Left ventricle myocardium superior (tissue), 1 donor: Measurements from ENCODE around the gene ST6GALNAC5. TPM values are rescaled to one million over a fixed set of nuclear protein-coding genes. Genes with fewer than 3 reads are reported as not detected.

ENCODE experiments used
- ATAC-seq: fragments of 200-7000 bp; cut with Tn5 transposase; one replicate; pipeline ENCODE4 v1.9.1; 2020; ENCODE audit warnings: mild to moderate bottlenecking, moderate library complexity
- DNase-seq: peaks from one replicate; pipeline ENCODE4 v3.0.0-alpha.2; 2020
- intact Hi-C: fragments of 100-400 bp; cut with micrococcal nuclease; formaldehyde crosslinking; loops from one replicate; pipeline ENCODE4 v1.11.0; 2022
- microRNA-seq: library from miRNA; unstranded; fragments of <30 nt; microRNA quantifications from one replicate; pipeline ENCODE4 v1.2.0, GENCODE V29; 2020; ENCODE audit warnings: borderline number of aligned reads
- total RNA-seq: library from RNA; stranded (reverse); fragmentation: NEBNext Ultra II Directional; extraction: Animal tissue kit (Norgen Biotek cat#: 25700); gene quantifications from one replicate; pipeline ENCODE4 v1.2.1, GENCODE V29; 2021
- donor health status: DM: no; HTN: yes; CAD: no; lungs with severe emphysema.

ST6GALNAC5 gene
- total RNA-seq, 1 donor from 2014 or later: 0.62 TPM

DNA sequence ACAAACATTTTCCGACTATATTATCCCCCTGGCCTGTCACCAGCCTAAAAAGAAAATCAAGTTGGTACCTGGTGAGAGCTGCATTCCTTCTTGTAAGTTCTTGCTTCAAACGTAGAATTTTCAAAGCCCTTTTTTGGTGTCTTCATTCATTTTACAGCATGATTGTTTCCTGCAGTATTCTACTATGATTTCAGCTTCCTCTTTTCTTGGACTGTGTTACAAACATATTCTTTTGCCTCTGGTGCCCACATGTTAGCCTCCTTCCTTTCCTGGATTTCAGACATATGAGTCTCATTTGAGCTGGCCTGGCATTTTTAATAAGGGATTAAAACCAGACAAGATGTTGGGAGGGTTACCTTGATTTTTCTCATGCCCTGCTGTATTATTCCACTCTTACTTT, 209.5 kb downstream of the ST6GALNAC5 start:
- intact Hi-C loops: no loop called here
- DNase-seq (no peak), ATAC-seq (no peak)

DNA sequence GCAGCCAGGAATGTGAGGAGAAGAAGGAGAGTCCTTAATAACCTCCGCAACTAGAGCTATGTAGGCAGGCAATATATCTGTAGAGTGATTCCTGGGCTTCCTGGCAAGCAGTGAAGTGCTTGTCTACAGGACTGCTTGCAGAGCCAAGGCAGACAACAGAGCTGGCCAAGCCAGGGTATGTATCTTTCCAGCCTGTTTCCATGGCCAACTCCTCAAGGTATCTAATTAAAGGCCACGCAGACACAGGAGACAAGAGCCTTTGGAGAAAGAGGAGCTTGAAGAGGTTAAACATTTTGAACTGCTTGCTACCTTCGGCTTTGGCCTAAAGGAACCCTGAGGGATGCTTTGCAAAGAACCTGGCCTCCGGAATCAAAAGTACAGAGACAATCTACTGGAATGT, 214.6 kb downstream of the ST6GALNAC5 start:
- intact Hi-C loops: no loop called here
- ATAC-seq (peak; percentile 95), DNase-seq (no peak)

DNA sequence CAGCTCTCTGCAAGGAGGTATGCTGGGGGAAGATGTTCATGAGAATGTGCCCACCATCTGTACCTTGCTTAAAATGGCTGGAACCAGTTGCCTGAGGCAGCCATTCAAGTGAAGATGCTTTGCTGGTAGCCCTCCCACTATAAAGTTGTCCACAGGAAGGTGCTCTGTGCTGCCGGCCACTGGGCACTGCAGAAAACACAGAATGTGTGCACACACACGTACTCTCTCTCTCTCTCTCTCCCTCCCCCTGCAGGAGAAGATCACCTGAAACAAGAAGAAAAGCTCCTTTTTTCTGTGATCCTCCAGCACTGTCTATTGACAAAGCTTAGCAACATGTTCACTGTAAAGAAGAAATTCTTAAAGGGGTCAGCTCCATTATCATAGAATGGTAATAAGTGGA, 217.2 kb downstream of the ST6GALNAC5 start:
- no peak for DNase-seq
- intact Hi-C loops: no loop called here
- no peak for ATAC-seq

DNA sequence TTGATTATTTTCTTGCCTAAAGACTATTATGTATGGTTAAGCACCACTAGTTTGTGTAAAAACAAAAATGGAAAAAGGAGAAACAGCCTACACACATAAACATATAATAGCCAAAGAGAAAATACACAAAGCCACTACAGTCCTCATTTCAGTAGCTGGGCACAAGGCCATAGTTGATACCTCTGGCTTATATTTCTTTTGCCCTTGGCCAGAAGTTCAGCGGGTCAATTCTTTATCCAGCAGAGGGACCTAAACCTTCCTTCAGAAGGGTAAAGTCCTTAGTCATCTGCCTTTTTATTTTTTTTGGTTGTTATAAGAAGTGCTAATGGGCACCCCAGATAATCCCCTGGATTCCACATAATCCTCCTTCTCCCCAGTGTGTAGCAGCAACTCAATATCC, 217.8 kb downstream of the ST6GALNAC5 start:
- DNase-seq (no peak), ATAC-seq (no peak)
- intact Hi-C loops: no loop called here

DNA sequence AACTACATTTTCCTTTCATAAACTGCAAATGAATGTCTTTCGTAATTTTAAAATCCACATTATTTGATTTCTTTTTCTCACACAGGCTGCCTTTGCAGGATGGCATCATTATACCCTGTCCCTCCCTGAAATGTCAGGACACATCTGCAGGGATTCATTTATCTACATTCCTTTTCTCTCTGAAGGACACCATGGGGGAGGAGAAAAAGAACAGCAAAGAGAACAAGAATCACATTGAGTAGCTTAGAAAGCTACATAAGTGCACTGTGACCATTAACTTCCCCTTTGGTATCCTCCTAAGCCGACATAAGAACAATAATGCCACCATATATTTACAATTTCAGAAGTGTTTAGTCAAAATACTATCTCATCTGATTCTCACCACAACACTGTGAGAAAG, 222.5 kb downstream of the ST6GALNAC5 start:
- no peak for DNase-seq
- intact Hi-C loops: no loop called here
- ATAC-seq: no peak

DNA sequence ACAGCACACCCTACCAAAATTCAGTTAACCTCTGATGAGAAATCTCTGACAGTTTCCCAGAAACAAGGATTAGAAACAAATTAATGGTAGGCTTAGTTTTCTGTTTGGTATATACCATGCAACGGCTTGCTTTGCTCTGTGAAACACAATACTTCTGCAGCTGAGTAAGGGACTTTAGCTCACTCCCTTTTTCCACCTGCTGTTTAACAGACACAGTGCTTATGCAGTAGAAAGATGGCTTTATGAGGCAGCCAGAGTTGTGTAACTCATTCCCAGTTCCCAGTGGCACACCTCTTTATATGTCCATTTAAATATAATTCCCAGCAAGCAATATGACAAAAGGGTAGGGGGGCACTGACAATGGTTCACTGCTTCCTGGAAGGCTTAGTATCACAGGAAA, 228.0 kb downstream of the ST6GALNAC5 start:
- ATAC-seq: no peak
- intact Hi-C loops: no loop called here
- no peak for DNase-seq

DNA sequence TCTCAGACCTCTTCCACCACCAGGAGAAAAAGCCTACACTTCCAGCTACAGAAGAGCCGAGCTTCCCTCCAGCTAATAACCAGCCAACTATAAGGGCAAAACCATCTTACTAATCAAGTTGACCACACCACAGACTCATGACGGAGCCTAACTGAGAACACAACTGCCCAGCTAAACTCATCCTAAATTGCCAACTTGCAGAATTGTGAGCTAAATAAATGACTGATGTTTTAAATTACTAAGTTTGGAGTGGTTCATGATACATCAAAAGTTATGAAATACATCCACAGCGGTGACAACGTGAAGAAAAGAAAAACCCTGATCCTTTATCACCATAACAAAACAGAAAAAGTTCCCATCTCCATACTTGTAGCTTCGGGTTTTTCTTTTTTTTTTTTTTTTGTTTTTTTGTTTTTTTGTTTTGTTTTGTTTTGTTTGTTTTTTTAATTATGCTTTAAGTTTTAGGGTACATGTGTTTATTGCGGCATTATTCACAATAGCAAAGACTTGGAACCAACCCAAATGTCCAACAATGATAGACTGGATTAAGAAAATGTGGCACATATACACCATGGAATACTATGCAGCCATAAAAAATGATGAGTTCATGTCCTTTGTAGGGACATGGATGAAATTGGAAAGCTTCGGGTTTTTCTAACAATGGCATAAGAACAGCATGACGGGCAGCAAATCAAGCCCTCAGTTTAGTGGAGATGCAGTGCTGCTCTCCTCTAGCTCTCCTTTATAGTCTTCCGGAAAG, 229.4 kb downstream of the ST6GALNAC5 start:
- intact Hi-C loops: no loop called here
- DNase-seq (no peak), ATAC-seq (no peak)

DNA sequence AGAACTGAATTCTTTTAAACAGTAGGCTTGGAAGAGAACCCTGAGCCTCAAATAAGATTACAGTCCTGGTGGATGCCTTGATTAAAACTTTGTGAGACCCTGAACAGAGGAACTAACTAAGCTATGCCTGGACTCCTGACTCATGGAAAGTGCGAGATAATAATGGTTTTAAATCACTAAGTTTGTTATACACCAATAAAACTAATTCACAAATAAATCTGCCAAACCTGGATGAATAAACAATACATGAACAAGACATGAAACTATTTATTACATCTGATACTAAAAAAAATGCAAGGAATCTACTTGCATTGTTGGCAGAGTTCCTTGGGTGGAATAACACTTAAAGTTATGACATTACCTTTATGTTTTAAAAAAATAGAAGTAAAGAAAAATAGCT, 233.6 kb downstream of the ST6GALNAC5 start:
- ATAC-seq (no peak), DNase-seq (no peak)

DNA sequence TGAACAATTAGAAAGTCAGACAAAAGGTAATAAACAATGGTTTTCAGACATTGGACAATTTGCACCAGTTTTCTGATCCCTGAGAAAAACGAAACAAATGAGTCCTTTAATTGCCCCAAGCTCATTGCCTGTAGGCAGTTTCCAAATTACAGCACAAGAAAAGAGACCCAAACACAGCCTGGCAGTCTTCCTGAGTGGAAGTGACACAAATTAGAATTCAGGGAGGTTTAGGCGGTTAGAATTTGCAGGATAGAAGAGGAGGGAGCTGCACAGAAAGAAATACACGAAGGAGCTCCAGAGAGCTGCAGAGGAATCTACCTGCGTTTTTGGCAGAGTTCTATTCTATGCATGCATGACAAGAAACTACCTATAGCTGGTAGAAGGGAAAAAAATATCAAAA, 236.2 kb downstream of the ST6GALNAC5 start:
- intact Hi-C loops: no loop called here

More for the DNA sequence above, 233.6 kb downstream of the ST6GALNAC5 start:
- intact Hi-C loops: no loop called here

DNA sequence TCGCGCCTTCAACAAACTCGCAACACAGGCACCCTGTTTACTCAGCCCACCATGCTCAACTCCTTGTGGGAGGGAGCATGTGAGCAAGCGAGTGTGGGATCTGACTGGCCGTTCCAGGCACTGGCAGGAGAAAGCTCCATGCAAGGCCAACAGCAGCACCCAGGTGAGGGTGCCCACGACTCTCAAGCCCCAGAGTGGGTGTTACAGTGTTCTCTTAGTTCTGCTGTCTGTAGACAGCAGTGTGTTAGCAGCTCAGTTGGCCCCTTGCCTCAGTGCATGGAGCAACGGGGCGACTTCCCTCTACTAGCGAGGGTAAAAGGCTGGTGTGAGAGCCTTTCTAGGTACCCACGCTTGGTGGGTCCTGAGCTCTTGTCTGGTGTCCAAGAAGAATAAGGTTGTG, 237.4 kb downstream of the ST6GALNAC5 start:
- intact Hi-C loops: no loop called here
- ATAC-seq (no peak), DNase-seq (no peak)

More for the DNA sequence above, 236.2 kb downstream of the ST6GALNAC5 start:
- DNase-seq: no peak
- no peak for ATAC-seq

Small RNA genes lying within 50 kb of the gene (microRNA-seq; reads per million reads assigned to microRNA genes)
- not detected for gene MIR7156
